Stimulated activated effector memory CD8-positive, alpha-beta T cell treated with anti-CD3 and anti-CD28 coated beads, Interleukin-12 subunit alpha, Interleukin-12 subunit beta, amount 100 ng/mL, for 72 hours (primary cell): ENCODE measurements around the gene SHOC2.
A peak's percentile ranks its signal among the peaks of the same experiment; 100 is the strongest.

ENCODE experiments used
- ATAC-seq: fragments of 150-1000 bp; cut with Tn5 transposase; 2 replicates; pipeline ENCODE4 v1.10.0; 2021
- DNase-seq, 2 donors: peaks; one replicate each; pipeline ENCODE4 v3.0.0; 2021 to 2022; ENCODE audit warnings: low spot score in 2 of 2
- H3K27ac Mint-ChIP-seq: one replicate; pipeline ENCODE4 v1.8.0; 2022; ENCODE audit warnings: mild to moderate bottlenecking, mixed read lengths
- H3K36me3 Mint-ChIP-seq: one replicate; pipeline ENCODE4 v1.8.0; 2022; ENCODE audit warnings: mild to moderate bottlenecking, mixed read lengths
- H3K4me1 Mint-ChIP-seq: one replicate; pipeline ENCODE4 v1.8.0; 2022; ENCODE audit warnings: mixed read lengths
- H3K4me3 Mint-ChIP-seq: one replicate; pipeline ENCODE4 v1.8.0; 2022; ENCODE audit warnings: mild to moderate bottlenecking, mixed read lengths
- H3K9me3 Mint-ChIP-seq: one replicate; pipeline ENCODE4 v1.8.0; 2022; ENCODE audit warnings: mixed read lengths

Gene SHOC2

DNA sequence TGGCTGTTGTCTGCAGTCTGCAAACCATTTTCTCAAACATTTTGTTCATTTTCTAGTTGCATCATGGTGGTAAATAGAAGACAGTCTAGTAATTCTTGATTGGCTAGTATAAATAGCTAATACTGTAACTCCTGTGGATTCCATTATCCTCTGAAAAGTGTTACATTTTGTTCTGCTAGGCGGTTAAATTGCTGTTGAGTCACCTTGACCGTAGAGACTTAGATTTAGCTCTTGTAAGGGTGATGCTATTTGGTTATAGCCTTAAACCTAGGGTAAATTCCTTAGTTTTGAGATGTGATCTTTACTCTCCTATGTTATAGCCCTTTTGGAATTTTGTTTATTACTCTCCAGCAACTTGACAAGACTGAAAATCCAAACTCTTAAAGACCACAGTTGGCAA is 58.8 kb downstream of the SHOC2 start:
- peaks cover 3% of the 10 kb centered on the region for H3K9me3 Mint-ChIP-seq
- no peak for DNase-seq
- H3K27ac Mint-ChIP-seq: no peak overlapping the region
- no peak for ATAC-seq
- H3K36me3 Mint-ChIP-seq: peaks cover 9% of the 10 kb centered on the region
- H3K4me3 Mint-ChIP-seq: no peak overlapping the region
- H3K4me1 Mint-ChIP-seq: peaks cover 59% of the 10 kb centered on the region

GRCh38 chr10:110979611-110980010 is 60.2 kb downstream of the SHOC2 start:
- H3K9me3 Mint-ChIP-seq: peaks cover 3% of the 10 kb centered on the region
- H3K4me3 Mint-ChIP-seq: no peak overlapping the region
- no peak overlapping the region for H3K27ac Mint-ChIP-seq
- peaks cover 67% of the 10 kb centered on the region for H3K4me1 Mint-ChIP-seq
- peaks cover 9% of the 10 kb centered on the region for H3K36me3 Mint-ChIP-seq
- no peak for DNase-seq
- no peak for ATAC-seq

DNA sequence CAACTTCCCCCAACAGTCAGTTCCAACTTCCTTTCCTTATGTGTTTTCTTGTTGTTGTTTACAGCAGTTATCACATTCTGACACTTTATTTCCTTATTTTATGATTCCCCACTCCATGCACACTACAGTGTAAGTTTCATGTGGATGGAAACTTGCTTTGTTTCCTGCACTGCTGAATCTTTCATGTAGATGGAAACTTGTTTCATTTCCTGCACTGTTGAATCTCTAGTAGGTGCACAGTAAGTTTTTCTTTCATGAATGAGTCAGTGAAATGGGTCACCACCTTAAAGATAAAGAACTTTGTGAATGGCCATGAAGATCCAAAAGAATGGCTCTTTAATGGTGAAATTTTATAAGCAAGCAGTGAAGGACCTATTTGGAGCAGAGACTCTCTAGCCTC is 61.4 kb downstream of the SHOC2 start:
- Mint-ChIP-seq H3K4me3 (no peak overlapping the region), H3K36me3 (peaks cover 2% of the 10 kb centered on the region)
- no peak for ATAC-seq

GRCh38 chr10:110983466-110983865 is 64.1 kb downstream of the SHOC2 start:
- peaks cover 3% of the 10 kb centered on the region for H3K9me3 Mint-ChIP-seq
- ATAC-seq: no peak
- H3K27ac Mint-ChIP-seq: no peak overlapping the region
- H3K36me3 Mint-ChIP-seq: peaks cover 16% of the 10 kb centered on the region
- H3K4me1 Mint-ChIP-seq: peaks cover 41% of the 10 kb centered on the region
- no peak overlapping the region for H3K4me3 Mint-ChIP-seq
- no peak for DNase-seq

More for the DNA sequence above, 61.4 kb downstream of the SHOC2 start:
- no peak for DNase-seq
- Mint-ChIP-seq H3K27ac (peak overlapping the region; percentile 6), H3K4me1 (peaks cover 63% of the 10 kb centered on the region), H3K9me3 (peaks cover 3% of the 10 kb centered on the region)

DNA sequence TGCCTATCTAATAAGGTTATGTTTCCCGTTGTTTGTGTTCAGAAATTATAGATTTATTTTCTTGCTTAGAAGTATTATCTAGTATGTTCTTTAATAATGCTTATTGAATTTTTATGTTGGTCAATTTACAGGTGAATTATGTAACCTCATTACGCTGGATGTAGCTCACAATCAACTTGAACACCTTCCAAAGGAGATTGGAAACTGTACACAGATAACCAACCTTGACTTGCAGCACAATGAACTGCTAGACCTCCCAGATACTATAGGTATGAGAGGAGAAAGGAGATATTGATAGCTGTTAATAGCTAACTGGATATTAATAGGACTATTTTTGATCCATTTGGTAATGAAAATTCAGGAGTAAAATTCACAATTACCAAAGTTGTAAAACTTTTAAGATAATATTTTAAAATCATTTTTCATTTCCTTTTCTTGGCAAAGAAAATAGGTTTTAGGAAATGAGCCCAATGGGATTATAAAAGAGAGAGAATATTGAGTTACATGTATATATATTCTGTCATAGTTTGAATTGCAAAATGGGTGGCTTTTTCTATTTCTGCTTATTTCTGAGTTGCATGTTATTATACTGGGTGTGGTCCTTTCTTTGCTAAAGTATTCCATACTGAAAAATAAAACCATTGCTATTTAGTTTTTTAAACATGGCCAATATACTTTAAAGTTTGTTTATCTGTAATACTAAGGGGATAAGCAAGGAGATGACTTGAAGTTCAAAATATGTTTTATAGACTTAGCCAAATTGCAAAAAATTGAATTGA is 66.3 kb downstream of the SHOC2 start:
- H3K4me1 Mint-ChIP-seq: peaks cover 20% of the 10 kb centered on the region
- peaks cover 1% of the 10 kb centered on the region for H3K9me3 Mint-ChIP-seq
- no peak for DNase-seq
- no peak overlapping the region for H3K4me3 Mint-ChIP-seq
- ATAC-seq: no peak
- no peak overlapping the region for H3K27ac Mint-ChIP-seq
- H3K36me3 Mint-ChIP-seq: peaks cover 22% of the 10 kb centered on the region

DNA sequence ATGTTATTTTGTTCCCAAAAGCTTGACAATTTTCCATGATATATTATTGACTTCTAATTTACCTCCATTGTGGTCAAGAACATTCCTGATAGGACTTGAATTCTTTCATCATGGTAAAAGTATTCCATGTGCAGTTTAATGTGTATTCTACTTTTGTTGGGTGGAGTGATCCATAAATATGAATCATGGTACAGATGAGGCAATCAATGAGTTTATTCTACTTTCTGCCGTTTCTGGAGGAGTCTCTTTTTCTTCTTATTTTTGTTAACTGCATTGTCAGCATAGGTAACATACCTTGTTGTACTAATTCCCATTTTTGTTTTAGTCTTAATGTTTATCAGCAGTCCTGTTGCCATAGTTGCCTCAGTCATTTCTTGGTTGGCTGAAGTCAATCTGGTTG is 69.6 kb downstream of the SHOC2 start:
- Mint-ChIP-seq H3K4me1 (peaks cover 19% of the 10 kb centered on the region), H3K27ac (no peak overlapping the region), H3K36me3 (peaks cover 29% of the 10 kb centered on the region), H3K9me3 (no peaks in the 10 kb centered on the region), H3K4me3 (no peak overlapping the region)
- DNase-seq (no peak), ATAC-seq (no peak)

- no peak overlapping the region for H3K27ac Mint-ChIP-seq
- DNase-seq (no peak), ATAC-seq (no peak)
- H3K9me3 Mint-ChIP-seq: no peaks in the 10 kb centered on the region
- peak overlapping the region; percentile 60 for H3K4me3 Mint-ChIP-seq
- H3K4me1 Mint-ChIP-seq: peaks cover 22% of the 10 kb centered on the region
- H3K36me3 Mint-ChIP-seq: peaks cover 27% of the 10 kb centered on the region
Observed at GRCh38 chr10:110992006-110992800, 72.8 kb downstream of the SHOC2 start.

DNA sequence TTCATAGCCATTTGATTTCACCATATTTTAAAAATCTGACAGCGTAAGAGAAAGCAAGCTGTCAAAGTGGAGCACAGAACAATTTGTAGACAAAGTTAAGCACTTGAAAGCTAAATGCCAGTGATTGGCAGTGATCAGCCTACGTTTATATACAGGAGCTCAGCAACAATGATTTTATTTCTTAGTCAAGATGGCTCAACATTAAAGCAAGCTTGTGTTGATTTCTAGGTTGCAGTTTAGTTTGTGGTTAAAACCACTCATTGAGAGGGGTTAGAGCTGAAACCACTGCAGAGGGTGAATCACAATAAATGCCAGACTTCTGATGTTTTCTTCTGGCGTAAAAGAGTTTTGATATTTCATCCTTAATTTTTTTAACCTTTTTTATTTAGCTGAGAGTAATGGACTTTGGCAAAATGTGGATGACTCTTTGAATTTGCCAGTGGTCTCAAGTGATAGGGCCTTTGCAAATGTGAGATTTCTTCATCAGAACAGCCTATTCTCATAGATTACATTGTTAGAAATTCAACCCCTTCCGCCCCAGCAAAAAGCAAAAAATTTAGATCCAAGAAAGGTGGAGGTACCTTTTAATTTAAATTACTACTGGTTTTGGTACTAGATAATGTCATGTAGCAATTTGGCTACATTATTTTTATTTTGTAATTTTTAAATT is 73.8 kb downstream of the SHOC2 start:
- peak overlapping the region; percentile 60 for H3K4me3 Mint-ChIP-seq
- DNase-seq (no peak), ATAC-seq (peak; percentile 100)
- peaks cover 20% of the 10 kb centered on the region for H3K36me3 Mint-ChIP-seq
- no peaks in the 10 kb centered on the region for H3K9me3 Mint-ChIP-seq
- H3K27ac Mint-ChIP-seq: no peak overlapping the region
- H3K4me1 Mint-ChIP-seq: peaks cover 22% of the 10 kb centered on the region

- H3K9me3 Mint-ChIP-seq: no peaks in the 10 kb centered on the region
- H3K4me3 Mint-ChIP-seq: no peak overlapping the region
- peaks cover 23% of the 10 kb centered on the region for H3K36me3 Mint-ChIP-seq
- no peak overlapping the region for H3K27ac Mint-ChIP-seq
- DNase-seq (no peak), ATAC-seq (no peak)
- peaks cover 22% of the 10 kb centered on the region for H3K4me1 Mint-ChIP-seq
Observed at GRCh38 chr10:110994406-110995086, 75.1 kb downstream of the SHOC2 start.

GRCh38 chr10:110995301-110995700 is 75.9 kb downstream of the SHOC2 start:
- no peaks in the 10 kb centered on the region for H3K9me3 Mint-ChIP-seq
- no peak overlapping the region for H3K4me3 Mint-ChIP-seq
- H3K27ac Mint-ChIP-seq: no peak overlapping the region
- ATAC-seq (no peak), DNase-seq (no peak)
- H3K4me1 Mint-ChIP-seq: peaks cover 22% of the 10 kb centered on the region
- peaks cover 27% of the 10 kb centered on the region for H3K36me3 Mint-ChIP-seq

GRCh38 chr10:110996256-110996655 is 76.9 kb downstream of the SHOC2 start:
- Mint-ChIP-seq H3K36me3 (peaks cover 36% of the 10 kb centered on the region), H3K9me3 (no peaks in the 10 kb centered on the region), H3K27ac (no peak overlapping the region), H3K4me3 (no peak overlapping the region), H3K4me1 (peaks cover 22% of the 10 kb centered on the region)
- ATAC-seq: no peak
- no peak for DNase-seq

DNA sequence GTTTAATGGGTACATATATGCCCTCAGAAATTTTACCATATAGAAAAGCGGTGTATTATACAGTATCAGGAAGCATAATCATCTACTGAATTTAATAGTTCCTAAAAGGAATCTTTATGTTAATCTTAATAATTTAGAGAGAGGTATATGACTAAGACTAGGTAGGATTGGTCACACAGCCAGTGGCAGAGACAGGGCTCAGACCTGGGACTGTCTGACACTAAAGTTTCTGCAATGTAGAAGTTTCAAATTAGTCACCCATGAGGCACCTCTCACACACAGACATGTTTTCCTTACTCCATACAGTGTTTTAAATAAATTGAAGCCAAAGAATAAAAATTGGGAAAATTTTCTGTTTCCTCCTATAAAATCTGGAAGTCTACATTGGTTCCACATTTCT is 84.6 kb downstream of the SHOC2 start:
- Mint-ChIP-seq H3K36me3 (peaks cover 75% of the 10 kb centered on the region), H3K4me3 (no peak overlapping the region), H3K4me1 (no peaks in the 10 kb centered on the region), H3K27ac (no peak overlapping the region), H3K9me3 (no peaks in the 10 kb centered on the region)
- DNase-seq (no peak), ATAC-seq (peak; percentile 91)

DNA sequence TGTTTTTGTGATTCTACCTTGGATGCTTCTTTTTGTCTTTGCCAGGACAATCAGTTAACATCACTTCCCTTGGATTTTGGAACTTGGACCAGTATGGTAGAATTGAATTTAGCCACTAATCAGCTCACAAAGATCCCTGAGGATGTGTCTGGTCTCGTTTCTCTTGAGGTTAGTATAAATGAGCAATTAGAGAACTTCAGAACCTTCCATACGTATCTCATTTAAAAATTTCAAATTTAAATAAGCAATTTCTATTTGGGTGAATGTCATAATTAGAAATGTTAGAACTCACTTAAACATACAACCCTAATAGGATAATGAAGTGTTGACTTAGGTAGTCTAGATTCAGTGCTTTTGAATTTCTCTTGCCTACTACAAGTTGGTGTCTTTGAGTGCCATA is 88.1 kb downstream of the SHOC2 start:
- Mint-ChIP-seq H3K4me3 (no peak overlapping the region), H3K9me3 (no peaks in the 10 kb centered on the region), H3K4me1 (no peaks in the 10 kb centered on the region), H3K27ac (no peak overlapping the region), H3K36me3 (peaks cover 78% of the 10 kb centered on the region)
- no peak for DNase-seq
- ATAC-seq: no peak

- H3K4me1 Mint-ChIP-seq: peaks cover 11% of the 10 kb centered on the region
- no peak for ATAC-seq
- H3K4me3 Mint-ChIP-seq: no peak overlapping the region
- no peak overlapping the region for H3K27ac Mint-ChIP-seq
- DNase-seq: no peak
- H3K9me3 Mint-ChIP-seq: no peaks in the 10 kb centered on the region
- H3K36me3 Mint-ChIP-seq: peaks cover 67% of the 10 kb centered on the region
Observed at GRCh38 chr10:111015181-111015580, 95.8 kb downstream of the SHOC2 start.

- H3K36me3 Mint-ChIP-seq: peaks cover 48% of the 10 kb centered on the region
- no peaks in the 10 kb centered on the region for H3K9me3 Mint-ChIP-seq
- ATAC-seq: no peak
- DNase-seq: no peak
- no peak overlapping the region for H3K27ac Mint-ChIP-seq
- no peak overlapping the region for H3K4me3 Mint-ChIP-seq
- H3K4me1 Mint-ChIP-seq: peaks cover 11% of the 10 kb centered on the region
Observed at GRCh38 chr10:111017098-111017497, 97.7 kb downstream of the SHOC2 start.
